Pons (tissue), 1 donor: ENCODE measurements around the gene PTPRT.

ENCODE experiments used
- DNase-seq: peaks from one replicate; pipeline ENCODE4 v3.0.0-alpha.2; 2016; ENCODE audit warnings: low spot score

Gene PTPRT

DNA sequence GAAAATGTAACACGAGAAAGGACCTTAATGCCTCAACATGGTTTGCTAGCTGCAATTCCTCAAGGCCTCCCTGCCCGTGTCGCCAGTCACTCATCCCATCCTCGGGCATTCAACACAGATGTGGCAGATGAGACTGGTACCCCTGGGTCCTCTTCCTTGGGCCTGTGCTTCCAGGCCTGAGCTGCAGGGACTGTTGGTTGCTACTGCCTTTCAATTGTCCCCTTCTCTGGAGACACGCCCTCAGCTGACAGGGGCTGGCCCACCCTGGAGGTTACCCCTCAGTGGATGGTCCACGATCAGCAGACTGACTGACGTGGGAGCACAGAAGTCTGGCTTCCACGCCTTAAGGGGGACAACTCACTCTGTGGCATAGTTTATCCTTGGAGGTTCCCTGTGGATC is 1076.5 kb downstream of the PTPRT start:
- DNase-seq, result no peak

DNA sequence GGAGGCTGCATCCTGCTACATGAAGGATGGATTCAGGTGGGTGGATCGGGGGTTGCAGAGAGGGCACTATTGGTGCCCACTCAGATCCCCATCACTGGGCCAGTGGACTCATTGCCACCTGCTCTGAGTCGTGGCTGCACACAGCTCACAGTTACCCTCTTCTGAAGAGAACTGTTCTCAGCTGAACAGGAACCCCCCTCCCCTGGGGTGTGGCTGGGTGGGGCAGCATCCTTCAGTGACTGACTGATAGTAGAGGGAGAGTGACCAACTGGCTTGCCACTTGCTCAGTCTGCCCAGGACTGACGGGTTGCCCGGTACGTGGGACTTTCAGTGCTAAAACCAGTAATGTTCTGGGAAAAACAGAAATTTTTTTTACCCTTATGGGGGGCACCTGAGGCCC is 1077.5 kb downstream of the PTPRT start:
- DNase-seq, result no peak

GRCh38 chr20:42111349-42111748 is 1078.4 kb downstream of the PTPRT start:
- DNase-seq, result no peak

- DNase-seq, result peak; percentile 15
Observed at GRCh38 chr20:42110301-42110700, 1079.4 kb downstream of the PTPRT start.

DNA sequence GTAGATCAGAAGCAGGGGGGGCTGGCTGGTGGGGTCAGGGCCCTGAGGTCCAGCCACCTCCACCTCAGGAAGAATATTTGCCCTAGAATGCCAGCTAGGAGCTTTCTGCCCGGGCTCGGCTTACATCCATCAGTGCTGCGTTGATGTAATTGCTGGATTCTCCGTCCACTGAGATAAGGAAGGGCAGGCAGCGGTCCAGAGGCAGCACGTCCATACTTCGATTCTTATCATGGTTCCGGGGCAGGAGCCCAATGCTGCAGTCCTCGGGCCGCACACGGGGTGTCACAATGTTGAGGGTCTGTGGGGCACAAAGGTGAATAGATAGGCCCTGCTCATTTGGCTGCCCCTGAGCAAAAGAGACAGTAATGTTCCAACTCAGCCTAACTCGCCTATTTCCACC is 1087.7 kb downstream of the PTPRT start:
- no peak for DNase-seq

DNA sequence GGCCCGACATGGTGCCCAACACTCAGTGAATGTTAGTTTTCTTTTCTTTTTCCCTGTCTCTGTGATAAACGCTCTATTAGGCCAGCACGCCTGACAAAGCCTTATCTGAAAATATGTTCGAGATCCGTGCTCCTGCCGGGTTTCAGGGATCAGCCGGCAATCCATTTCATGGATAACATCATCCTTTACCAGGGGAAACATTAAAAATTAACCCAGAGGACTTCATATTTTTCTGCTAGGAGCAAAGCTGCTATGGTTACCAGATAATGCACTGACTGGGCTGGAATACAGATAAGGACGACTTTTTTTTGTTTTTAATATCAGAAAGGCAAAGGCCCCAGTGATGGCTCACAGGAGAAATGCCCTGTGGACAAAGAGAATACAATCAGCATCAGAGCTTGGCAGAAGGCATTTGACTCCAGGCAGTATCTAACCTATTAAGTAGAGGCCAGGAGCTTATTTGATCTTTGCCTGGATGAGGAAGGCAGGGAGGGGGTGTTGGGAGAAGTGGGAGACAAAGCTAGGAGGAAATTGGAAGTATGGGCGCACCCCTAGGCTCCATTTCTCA is 1089.5 kb downstream of the PTPRT start:
- no peak for DNase-seq

- DNase-seq, result no peak
Observed at GRCh38 chr20:42099101-42099500, 1090.6 kb downstream of the PTPRT start.

DNA sequence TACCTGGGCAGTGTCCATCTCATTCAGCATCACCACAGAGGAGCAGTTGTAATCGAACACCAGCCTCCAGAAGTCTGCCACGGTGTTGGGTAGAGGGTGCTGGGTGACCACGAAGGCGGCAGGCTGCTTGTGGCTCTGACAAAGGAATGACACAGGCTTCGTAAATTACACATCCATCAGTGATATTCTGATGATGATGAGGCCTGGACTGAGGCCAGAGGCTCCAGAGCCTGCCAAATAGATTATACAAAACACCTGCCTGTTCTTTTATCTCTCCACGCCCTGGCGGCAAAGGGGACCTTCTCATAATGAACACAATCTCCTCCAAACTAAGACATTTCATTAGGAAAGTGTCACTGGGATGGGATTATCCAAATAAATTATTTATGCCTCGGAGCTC is 1091.3 kb downstream of the PTPRT start:
- DNase-seq, result no peak

- no peak for DNase-seq
Observed at GRCh38 chr20:42097741-42098140, 1092.0 kb downstream of the PTPRT start.

DNA sequence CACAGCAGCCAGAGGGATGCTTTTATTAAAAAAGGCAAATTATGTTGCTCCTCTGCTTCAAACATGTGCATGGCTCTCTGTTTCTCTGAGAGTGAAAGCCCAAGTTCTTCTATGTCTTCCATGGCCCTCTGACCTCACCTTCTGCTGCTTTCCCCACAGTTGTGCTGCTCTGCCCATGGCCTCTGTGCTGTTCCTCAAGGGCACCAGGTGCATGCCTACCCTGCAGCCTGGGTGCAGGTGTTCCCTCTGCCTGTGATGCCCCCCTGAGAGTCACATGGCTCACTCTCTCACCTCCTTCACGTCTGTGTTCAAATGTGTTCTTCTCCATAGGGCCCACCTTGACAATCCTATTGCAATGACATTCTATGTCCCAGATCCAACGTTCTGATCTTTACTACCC is 1094.5 kb downstream of the PTPRT start:
- DNase-seq, result no peak

DNA sequence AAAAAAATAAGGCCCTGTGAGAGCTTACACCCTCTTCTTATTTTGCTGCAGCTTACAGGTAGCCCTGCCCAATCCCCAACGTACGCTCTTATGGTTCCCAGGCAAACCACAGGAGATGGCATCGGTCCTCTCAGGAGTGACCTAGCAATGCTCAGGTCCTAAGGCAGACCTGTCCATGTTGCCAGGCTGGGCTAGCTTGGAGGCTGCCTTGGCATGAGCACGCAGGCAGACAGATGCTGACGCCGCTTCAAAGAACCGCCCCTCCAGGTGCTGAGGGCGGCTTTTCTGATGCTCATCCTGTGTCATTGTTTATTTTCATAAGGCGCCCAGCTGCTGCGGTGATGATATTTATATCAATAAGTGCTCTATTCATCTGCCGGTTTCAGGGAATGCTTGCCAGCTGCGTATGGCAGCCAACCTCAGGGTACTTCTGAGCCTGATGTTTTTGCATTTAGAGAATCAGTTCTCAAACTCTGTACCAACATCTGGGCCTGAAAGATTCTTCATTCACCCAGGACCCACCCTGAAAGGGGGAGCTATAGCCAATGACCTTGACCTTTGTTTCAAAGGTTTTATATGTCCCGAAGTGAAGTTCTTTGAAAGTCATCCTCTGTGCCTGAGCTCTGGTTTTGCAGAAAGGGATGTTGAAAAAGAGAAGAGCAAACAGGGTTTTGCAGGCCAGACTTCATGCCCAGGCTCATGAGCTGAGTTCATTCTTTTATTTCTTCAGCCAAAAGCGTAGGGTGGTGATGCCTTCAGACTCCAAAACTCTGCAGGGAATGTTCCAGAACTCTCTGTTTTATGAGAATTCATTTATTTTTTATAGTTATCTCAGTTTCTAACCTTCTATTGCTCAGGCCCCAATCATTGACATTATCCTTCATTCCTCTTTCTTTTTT is 1095.9 kb downstream of the PTPRT start:
- no peak for DNase-seq

DNA sequence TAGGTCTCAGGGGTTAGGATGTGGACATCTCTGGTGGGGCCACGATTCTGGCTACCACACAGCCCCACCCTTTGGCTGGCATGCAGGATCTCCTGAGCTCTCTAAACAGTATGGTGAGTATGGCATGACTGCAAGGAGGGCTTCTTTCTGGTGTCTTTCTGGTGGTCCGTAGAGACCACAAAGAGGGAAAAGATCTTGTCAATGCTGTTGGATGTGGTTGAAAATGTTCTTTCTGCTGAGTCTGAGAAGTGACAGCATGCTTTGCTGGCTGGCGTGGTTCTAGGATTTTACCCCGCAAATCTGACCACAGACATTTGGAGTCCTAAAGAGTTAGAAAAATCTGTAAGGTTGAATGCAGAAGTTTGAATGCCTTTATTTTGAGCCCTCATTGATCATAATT is 1096.7 kb downstream of the PTPRT start:
- DNase-seq, result no peak

GRCh38 chr20:42085366-42085765 is 1104.3 kb downstream of the PTPRT start:
- DNase-seq, result no peak

DNA sequence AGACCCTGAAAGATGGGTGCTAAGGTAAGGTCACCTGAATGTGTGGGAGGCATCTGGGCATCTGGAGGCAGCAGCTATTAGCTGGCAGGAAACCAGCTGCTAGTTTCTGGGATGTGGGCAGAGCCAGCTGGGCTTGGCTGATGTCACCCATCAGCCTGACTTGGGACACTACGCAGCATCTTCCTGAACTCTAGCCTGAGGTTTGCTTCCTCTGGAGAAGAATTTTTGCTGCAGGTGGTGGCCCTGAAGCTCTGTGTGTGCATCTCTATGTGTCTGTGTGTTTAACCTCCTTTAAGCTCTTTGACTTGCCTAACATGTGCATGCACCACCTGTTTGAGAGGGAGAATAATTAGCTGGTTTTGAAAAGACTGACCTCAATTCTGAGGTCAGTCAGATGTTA is 1106.4 kb downstream of the PTPRT start:
- DNase-seq, result no peak

DNA sequence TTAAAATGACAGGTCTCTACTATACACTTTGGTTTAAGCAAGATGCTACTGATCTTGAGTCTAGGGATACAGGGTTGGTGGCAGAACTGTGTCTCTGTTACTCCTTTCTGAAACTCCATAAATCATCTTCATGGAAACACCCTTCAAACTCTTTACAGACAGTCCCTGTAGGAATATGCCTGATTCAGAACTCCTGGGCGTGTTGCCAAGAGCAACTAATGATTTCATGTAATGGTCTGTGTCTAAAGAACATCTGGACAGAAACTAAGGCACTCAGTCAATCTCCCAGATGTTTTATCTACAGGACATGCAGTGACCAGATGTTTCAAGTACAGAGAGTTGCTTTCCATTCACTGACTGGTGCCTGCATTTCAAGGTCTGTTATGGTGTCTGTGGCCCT is 1107.1 kb downstream of the PTPRT start:
- peak; percentile 2 for DNase-seq

- DNase-seq, result no peak
Observed at GRCh38 chr20:42080956-42081355, 1108.8 kb downstream of the PTPRT start.

- peak; percentile 2 for DNase-seq
Observed at GRCh38 chr20:42074944-42075343, 1114.8 kb downstream of the PTPRT start.

DNA sequence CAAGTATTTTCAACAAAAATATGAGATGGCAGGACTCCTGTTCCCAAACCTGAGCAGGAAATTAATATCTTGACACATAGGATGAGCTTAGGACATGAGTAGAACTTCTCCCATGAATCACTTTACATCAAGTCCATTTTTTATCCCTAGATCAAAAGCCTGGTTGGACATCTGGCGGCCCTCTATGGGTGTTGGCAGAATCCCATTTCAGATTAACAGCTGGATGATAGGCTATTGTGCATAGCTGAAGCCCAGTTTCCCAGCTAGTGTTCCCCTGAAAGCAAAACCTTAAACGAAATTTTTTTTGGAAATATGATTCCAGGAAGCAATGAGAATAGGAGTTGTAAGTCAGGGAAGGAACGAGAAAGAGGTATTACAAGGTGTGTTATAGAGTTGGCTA is 1122.1 kb downstream of the PTPRT start:
- no peak for DNase-seq

- no peak for DNase-seq
Observed at GRCh38 chr20:42067174-42067573, 1122.5 kb downstream of the PTPRT start.

GRCh38 chr20:42063141-42063540 is 1126.6 kb downstream of the PTPRT start:
- DNase-seq, result peak; percentile 6

- DNase-seq, result no peak
Observed at GRCh38 chr20:42053350-42053749, 1136.4 kb downstream of the PTPRT start.

GRCh38 chr20:42051921-42052320 is 1137.8 kb downstream of the PTPRT start:
- DNase-seq, result no peak

- DNase-seq, result no peak
Observed at GRCh38 chr20:42046371-42047085, 1143.2 kb downstream of the PTPRT start.
